HEK293 (cell line): ENCODE measurements around the gene LDB2.

ENCODE experiments used
- HOXA7 ChIP-seq: sonication (generic); formaldehyde crosslinking; IDR thresholded peaks from 2 replicates; pipeline ENCODE4 v1.8.1; 2022; ENCODE audit warnings: missing genetic modification reagents, borderline replicate concordance
- ZBTB26 ChIP-seq: fragments of 450-650 bp; formaldehyde crosslinking; optimal IDR thresholded peaks from 2 replicates; pipeline ENCODE3; 2016; ENCODE audit warnings: missing biosample characterization, mild to moderate bottlenecking, missing genetic modification characterization
- ZSCAN30 ChIP-seq: fragments of 450-650 bp; IDR thresholded peaks from 2 replicates; pipeline ENCODE4 v1.5.1; 2018; ENCODE audit warnings: missing biosample characterization, mild to moderate bottlenecking, missing genetic modification characterization, moderate library complexity

GRCh38 chr4:16844816-16845586, 53.4 kb downstream of the LDB2 start:
- TF ChIP-seq HOXA7 (CRISPR knock-in tag) (no peak), ZBTB26 (tag by site-specific recombination) (no peak), ZSCAN30 (no peak)
